Aorta (tissue), 5 donors: Measurements from ENCODE around the gene ALK. TPM values are rescaled to one million over a fixed set of nuclear protein-coding genes. Genes with fewer than 3 reads are reported as not detected.

Source experiments
- ATAC-seq: fragments of 200-7000 bp; cut with Tn5 transposase; one replicate; pipeline ENCODE4 v1.9.1; 2022; ENCODE audit warnings: moderate library complexity; ENCODE audit not compliant: low FRiP score
- DNase-seq, 2 donors: peaks; one replicate each; pipeline ENCODE4 v3.0.0-alpha.2; 2020
- H3K27ac ChIP-seq, 2 donors: one replicate each; pipeline ENCODE4 v1.5.1; 2013; ENCODE audit warnings: low read length in 2 of 2, mild to moderate bottlenecking in 2 of 2, moderate library complexity in 2 of 2, control low read depth in 1 of 2, inconsistent platforms in 1 of 2, low read depth in 1 of 2
- H3K27me3 ChIP-seq, 2 donors: one replicate each; pipeline ENCODE4 v1.6.1; 2013; ENCODE audit warnings: control low read depth in 1 of 2, low read length in 1 of 2, mild to moderate bottlenecking in 1 of 2, moderate library complexity in 1 of 2; ENCODE audit not compliant: insufficient read depth in 2 of 2, control insufficient read depth in 1 of 2
- H3K36me3 ChIP-seq, 2 donors: one replicate each; pipeline ENCODE4 v1.6.1; 2013; ENCODE audit warnings: control low read depth in 1 of 2, low read length in 1 of 2, mild to moderate bottlenecking in 1 of 2; ENCODE audit not compliant: insufficient read depth in 2 of 2, control insufficient read depth in 1 of 2
- H3K4me1 ChIP-seq, 2 donors: one replicate each; pipeline ENCODE4 v1.6.1; 2013; ENCODE audit warnings: low read length in 2 of 2, control low read depth in 1 of 2, mild to moderate bottlenecking in 1 of 2, moderate library complexity in 1 of 2; ENCODE audit not compliant: insufficient read depth in 2 of 2, control insufficient read depth in 1 of 2
- H3K4me3 ChIP-seq, 2 donors: one replicate each; pipeline ENCODE4 v1.5.1; 2013; ENCODE audit warnings: low read length in 2 of 2, control low read depth in 1 of 2, mild to moderate bottlenecking in 1 of 2
- H3K9me3 ChIP-seq: one replicate; pipeline ENCODE4 v1.6.1; 2013; ENCODE audit warnings: mild to moderate bottlenecking, low read length; ENCODE audit not compliant: control insufficient read depth
- WGBS, 2 donors: extraction: QIAGEN DNeasy Blood & Tissue Kit; methylation state at CpG; one replicate each; pipeline ENCODE4 v1.1.7; 2013; 5-methylcytosine and 5-hydroxymethylcytosine counted together
- intact Hi-C, 2 donors: fragments of 100-400 bp; cut with DNase I; formaldehyde crosslinking; loops; one replicate each; pipeline versions ENCODE4 v1.14.2 to v1.15.0; 2022
- polyA plus RNA-seq, 2 donors: library from polyadenylated mRNA; stranded (reverse); fragments of 200-250 nt; gene quantifications; one replicate each; pipeline ENCODE4 v1.2.3, GENCODE V29; 2013
- total RNA-seq, 2 donors: library from RNA; stranded (reverse); fragmentation: NEBNext Ultra II Directional; extraction: Animal tissue kit (Norgen Biotek cat#: 25700); gene quantifications; one replicate each; pipeline ENCODE4 v1.2.1, GENCODE V29; 2021
- donor health status: healthy with polysubstance abuse.
- donor health status: Bipolar disorder and iron deficiency.
- donor health status: DM: no; HTN: no; CAD: no.
- donor health status: DM: no; HTN: no; CAD: no.
- donor health status: DM: yes; HTN: yes; CAD: no.

The ALK gene
- total and polyA plus RNA-seq, 4 donors = 0.13 to 0.30 TPM; not detected in 2

GRCh38 chr2:29193111-29193510 lies 728.3 kb downstream of the ALK start:
- no peak for DNase-seq
- Histone ChIP-seq H3K27ac (no peak overlapping the region), H3K36me3 (peaks cover 0 to 2% of the 10 kb centered on the region in 2 donors), H3K4me1 (no peaks in the 10 kb centered on the region), H3K4me3 (no peak overlapping the region), H3K27me3 (no peaks in the 10 kb centered on the region), H3K9me3 (no peaks in the 10 kb centered on the region)
- WGBS, 2 donors = 86 to 88% methylated on average over 12 of the region's 12 CpGs
- intact Hi-C loops = no loop called here
- no peak for ATAC-seq

- intact Hi-C loops = no loop called here
- Histone ChIP-seq H3K27me3 (no peaks in the 10 kb centered on the region), H3K4me3 (no peak overlapping the region), H3K4me1 (no peaks in the 10 kb centered on the region), H3K36me3 (peaks cover 0 to 2% of the 10 kb centered on the region in 2 donors), H3K27ac (no peak overlapping the region), H3K9me3 (no peaks in the 10 kb centered on the region)
- ATAC-seq = no peak
- DNase-seq = no peak
- WGBS, 2 donors = 82 to 84% methylated on average over 3 of the region's 3 CpGs
These were observed 728.9 kb downstream of the ALK start for GRCh38 chr2:29192526-29192925.

- H3K4me1 ChIP-seq = no peaks in the 10 kb centered on the region
- DNase-seq = no peak
- no peak overlapping the region for H3K4me3 ChIP-seq
- no peak for ATAC-seq
- intact Hi-C loops = no loop called here
- H3K36me3 ChIP-seq = peaks cover 0 to 4% of the 10 kb centered on the region in 2 donors
- H3K27ac ChIP-seq = no peak overlapping the region
- no peaks in the 10 kb centered on the region for H3K27me3 ChIP-seq
- no peaks in the 10 kb centered on the region for H3K9me3 ChIP-seq
- WGBS, 2 donors = 90 to 92% methylated on average over 6 of the region's 6 CpGs
These were observed 729.6 kb downstream of the ALK start for GRCh38 chr2:29191817-29192216.

- DNase-seq = no peak
- Histone ChIP-seq H3K36me3 (peaks cover 0 to 4% of the 10 kb centered on the region in 2 donors), H3K4me3 (no peak overlapping the region), H3K27me3 (no peaks in the 10 kb centered on the region), H3K4me1 (no peaks in the 10 kb centered on the region), H3K9me3 (no peaks in the 10 kb centered on the region), H3K27ac (no peak overlapping the region)
- WGBS, 2 donors = 89 to 92% methylated on average over 5 of the region's 5 CpGs
- intact Hi-C loops = no loop called here
- no peak for ATAC-seq
These were observed 732.3 kb downstream of the ALK start for GRCh38 chr2:29189052-29189451.

GRCh38 chr2:29187926-29188325 lies 733.5 kb downstream of the ALK start:
- Histone ChIP-seq H3K36me3 (peaks cover 0 to 4% of the 10 kb centered on the region in 2 donors), H3K27ac (no peak overlapping the region), H3K4me1 (no peaks in the 10 kb centered on the region), H3K9me3 (no peaks in the 10 kb centered on the region), H3K27me3 (no peaks in the 10 kb centered on the region), H3K4me3 (no peak overlapping the region)
- WGBS, 2 donors = 67 to 69% methylated on average over 2 of the region's 2 CpGs
- intact Hi-C loops = no loop called here
- DNase-seq (no peak), ATAC-seq (no peak)

- peaks cover 0 to 3% of the 10 kb centered on the region in 2 donors for H3K36me3 ChIP-seq
- DNase-seq (no peak), ATAC-seq (no peak)
- WGBS, 2 donors = 78 to 93% methylated on average over 1 of the region's 1 CpG
- intact Hi-C loops = no loop called here
- no peaks in the 10 kb centered on the region for H3K9me3 ChIP-seq
- no peak overlapping the region for H3K4me3 ChIP-seq
- no peak overlapping the region for H3K27ac ChIP-seq
- no peaks in the 10 kb centered on the region for H3K4me1 ChIP-seq
- H3K27me3 ChIP-seq = no peaks in the 10 kb centered on the region
These were observed 734.6 kb downstream of the ALK start for GRCh38 chr2:29186817-29187216.

GRCh38 chr2:29184531-29184930 lies 736.9 kb downstream of the ALK start:
- intact Hi-C loops = no loop called here
- Histone ChIP-seq H3K27ac (no peak overlapping the region), H3K4me3 (no peak overlapping the region), H3K9me3 (no peaks in the 10 kb centered on the region), H3K27me3 (no peaks in the 10 kb centered on the region), H3K4me1 (no peaks in the 10 kb centered on the region), H3K36me3 (peaks cover 0 to 6% of the 10 kb centered on the region in 2 donors)
- DNase-seq = no peak
- WGBS, 2 donors = 95 to 96% methylated on average over 6 of the region's 6 CpGs
- ATAC-seq = no peak

GRCh38 chr2:29182920-29183319 lies 738.5 kb downstream of the ALK start:
- H3K27ac ChIP-seq = no peak overlapping the region
- no peaks in the 10 kb centered on the region for H3K9me3 ChIP-seq
- peaks cover 0 to 6% of the 10 kb centered on the region in 2 donors for H3K36me3 ChIP-seq
- no peak for DNase-seq
- H3K4me3 ChIP-seq = no peak overlapping the region
- no peaks in the 10 kb centered on the region for H3K4me1 ChIP-seq
- H3K27me3 ChIP-seq = no peaks in the 10 kb centered on the region
- ATAC-seq = no peak
- intact Hi-C loops = no loop called here

- ATAC-seq (no peak), DNase-seq (no peak)
- H3K27ac ChIP-seq = no peak overlapping the region
- peaks cover 0 to 4% of the 10 kb centered on the region in 2 donors for H3K36me3 ChIP-seq
- H3K9me3 ChIP-seq = no peaks in the 10 kb centered on the region
- H3K4me1 ChIP-seq = no peaks in the 10 kb centered on the region
- intact Hi-C loops = no loop called here
- 71 to 86% methylated on average over 1 of the region's 1 CpG for WGBS, 2 donors
- no peak overlapping the region for H3K4me3 ChIP-seq
- H3K27me3 ChIP-seq = no peaks in the 10 kb centered on the region
These were observed 739.1 kb downstream of the ALK start for GRCh38 chr2:29182334-29182733.
